NCI-H2227 (cell line): ENCODE results near the gene UBA3.

ENCODE experiments used
- DNase-seq: peaks from one replicate; lab custom pipeline; 2025; ENCODE audit not compliant: unreplicated experiment; lab: John Stamatoyannopoulos, UW

The UBA3 gene

GRCh38 chr3:69080233-69080920, at the start of gene UBA3:
Gene UBA3, minus strand, starts transcription at chr3:69080365. Its CDS starts 12 bp downstream, at chr3:69080353.
- DNase-seq: peak; percentile 87

GRCh38 chr3:69129531-69129930, 49.4 kb upstream of the UBA3 start:
- no peak for DNase-seq

- DNase-seq: no peak
Measured at GRCh38 chr3:69128509-69128908, 48.3 kb upstream of the UBA3 start.

DNA sequence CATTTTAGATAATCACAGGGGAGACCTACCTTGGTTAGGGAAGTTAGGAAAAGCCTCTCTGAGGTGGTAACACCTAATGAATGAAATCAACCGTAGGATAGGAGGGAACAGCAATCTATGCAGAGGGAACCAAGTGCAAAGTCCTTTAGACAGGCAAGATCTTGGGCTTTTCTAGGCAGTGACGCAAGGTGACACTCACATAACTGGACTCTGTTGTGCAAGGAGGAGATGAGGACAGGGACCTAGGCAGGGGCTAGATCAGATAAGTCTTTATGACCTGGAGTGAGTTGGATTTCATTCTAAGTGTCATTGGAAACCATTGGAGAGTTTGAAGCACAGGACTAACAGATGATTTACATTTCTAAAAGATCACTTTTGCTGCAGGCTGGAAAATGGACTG, 46.8 kb upstream of the UBA3 start:
- DNase-seq: no peak

DNA sequence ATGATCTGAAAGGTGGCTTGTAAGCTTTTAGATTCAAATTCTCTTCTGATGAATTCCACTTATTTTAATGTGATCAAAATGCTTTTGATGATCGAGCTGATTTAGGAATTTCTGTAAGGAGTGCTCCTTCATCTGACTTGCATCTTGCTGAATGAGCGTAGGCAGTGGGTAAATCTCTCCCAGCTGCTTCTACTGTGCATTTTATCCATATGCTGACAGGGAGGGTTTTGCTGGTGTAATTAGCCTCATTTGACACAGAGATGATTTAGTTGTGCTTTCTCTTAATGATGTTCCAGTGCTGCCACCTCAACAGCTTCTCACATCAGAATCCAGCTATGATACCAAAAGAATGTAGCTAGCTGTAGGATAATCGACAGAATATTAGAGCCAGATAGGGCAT, 46.1 kb upstream of the UBA3 start:
- DNase-seq: no peak

GRCh38 chr3:69122403-69122802, 42.2 kb upstream of the UBA3 start, which contains the start of gene LMOD3:
Gene LMOD3, minus strand, starts transcription at chr3:69122595. Its CDS starts 209 bp downstream, at chr3:69122386.
- no peak for DNase-seq

GRCh38 chr3:69121950-69122349, 41.8 kb upstream of the UBA3 start:
- DNase-seq: no peak

- no peak for DNase-seq
Measured at GRCh38 chr3:69121513-69121912, 41.3 kb upstream of the UBA3 start.

DNA sequence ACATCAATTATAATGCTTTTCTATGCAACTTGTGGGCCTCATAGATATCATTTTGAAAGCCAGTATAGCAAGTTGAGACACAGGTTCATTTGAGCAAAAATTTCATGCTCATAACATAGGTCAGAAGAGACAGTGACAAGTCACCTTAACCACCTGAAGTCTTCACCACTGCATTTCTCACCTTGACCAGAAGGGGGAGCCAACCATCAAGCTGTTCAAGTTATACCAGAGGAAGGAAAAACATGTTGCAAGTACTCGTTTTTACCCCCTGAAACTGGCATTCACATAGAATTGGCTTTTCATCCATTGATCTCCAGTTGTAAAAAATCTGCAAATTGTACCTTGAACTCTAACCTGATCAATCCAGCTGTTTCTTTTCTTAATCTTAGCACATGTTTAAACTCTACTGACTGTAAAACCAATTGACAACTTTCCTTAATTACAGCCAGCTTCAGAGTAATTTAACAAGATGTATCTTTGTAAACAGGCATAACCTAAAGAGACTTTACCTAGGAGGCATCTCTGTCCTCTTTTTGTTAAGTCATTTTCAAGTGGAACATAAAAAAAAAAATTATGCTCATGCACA, 40.8 kb upstream of the UBA3 start:
- DNase-seq: peak; percentile 63

DNA sequence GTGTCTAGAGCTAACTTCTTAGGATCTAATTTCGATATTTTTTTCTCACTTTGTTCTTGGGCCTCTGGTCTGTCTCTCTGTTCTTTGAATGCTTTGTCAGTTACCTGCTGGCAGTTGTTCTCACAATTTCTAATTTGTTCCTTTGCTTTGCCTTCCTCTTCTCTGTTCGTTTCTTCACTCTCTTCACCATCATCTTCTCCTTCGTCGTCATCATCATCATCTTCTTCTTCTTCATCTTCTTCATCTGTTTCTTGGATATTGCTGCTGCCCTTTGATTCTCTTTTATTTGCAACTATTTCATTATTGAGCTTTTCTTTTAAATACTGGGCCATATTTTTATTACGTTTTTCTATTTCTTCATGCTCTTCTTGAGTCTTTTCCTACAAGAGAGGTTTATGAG, 39.5 kb upstream of the UBA3 start:
- DNase-seq: no peak

- no peak for DNase-seq
Measured at GRCh38 chr3:69119138-69119537, 39.0 kb upstream of the UBA3 start.

DNA sequence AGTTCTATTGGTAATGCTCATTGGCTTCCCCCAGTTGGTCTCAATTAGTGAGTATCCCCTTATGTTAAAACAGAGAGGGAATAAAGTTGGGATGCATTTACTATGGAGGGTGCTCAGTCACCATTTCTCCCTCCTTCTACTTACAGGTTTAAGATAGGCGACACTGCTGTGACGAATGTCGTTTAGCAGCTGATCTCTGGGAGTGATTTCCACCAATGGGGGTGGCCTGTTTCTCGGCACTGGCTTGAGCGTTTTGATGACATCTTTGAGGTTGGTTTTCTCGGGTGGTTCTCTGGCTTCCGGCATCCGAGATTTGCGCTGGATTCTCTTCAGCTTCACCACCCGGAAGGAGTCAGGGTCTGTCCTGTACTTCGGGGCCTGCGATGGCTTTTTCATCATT, 38.4 kb upstream of the UBA3 start:
- no peak for DNase-seq

- DNase-seq: no peak
Measured at GRCh38 chr3:69116897-69117296, 36.7 kb upstream of the UBA3 start.

GRCh38 chr3:69116162-69116561, 36.0 kb upstream of the UBA3 start:
- DNase-seq: no peak

GRCh38 chr3:69115731-69116130, 35.6 kb upstream of the UBA3 start:
- no peak for DNase-seq

GRCh38 chr3:69113536-69113935, 33.4 kb upstream of the UBA3 start:
- no peak for DNase-seq

- DNase-seq: no peak
Measured at GRCh38 chr3:69110941-69111546, 30.9 kb upstream of the UBA3 start.

GRCh38 chr3:69108811-69109210, 28.6 kb upstream of the UBA3 start:
- no peak for DNase-seq

DNA sequence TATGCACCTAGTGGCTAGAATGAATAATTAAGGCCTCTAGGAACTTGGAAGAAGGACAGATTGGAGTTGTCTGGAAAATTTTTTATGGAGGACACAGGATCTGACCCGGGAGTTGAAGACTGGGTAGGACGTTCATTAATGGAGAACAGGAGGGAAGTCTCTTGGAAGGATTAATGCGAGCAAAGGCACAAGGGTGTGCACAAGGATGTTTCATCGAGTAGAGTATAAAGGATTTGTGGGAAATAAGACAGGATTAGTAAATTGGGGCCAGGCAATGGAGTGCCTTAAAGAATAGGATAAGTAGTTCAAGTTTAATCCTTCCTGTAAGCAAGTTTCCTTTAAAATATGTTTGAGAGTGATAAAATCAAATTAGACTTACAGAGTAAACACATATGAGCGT, 27.7 kb upstream of the UBA3 start:
- DNase-seq: no peak

DNA sequence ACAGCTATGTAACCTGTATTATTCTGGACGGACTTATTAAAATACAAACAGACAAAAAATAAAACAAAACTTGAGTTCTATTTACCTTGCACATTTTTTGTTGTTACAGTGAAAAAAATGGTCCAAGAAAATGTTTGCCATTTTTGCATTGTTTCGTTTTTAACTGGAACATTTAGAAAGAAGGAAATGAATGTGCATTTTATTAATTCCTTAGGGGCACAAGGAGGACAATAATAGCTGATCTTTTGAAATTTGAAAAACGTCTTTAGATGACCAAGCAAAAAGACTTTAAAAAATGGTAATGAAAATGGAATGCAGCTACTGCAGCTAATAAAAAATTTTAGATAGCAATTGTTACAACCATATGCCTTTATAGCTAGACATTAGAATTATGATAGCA, 25.2 kb upstream of the UBA3 start:
- no peak for DNase-seq

DNA sequence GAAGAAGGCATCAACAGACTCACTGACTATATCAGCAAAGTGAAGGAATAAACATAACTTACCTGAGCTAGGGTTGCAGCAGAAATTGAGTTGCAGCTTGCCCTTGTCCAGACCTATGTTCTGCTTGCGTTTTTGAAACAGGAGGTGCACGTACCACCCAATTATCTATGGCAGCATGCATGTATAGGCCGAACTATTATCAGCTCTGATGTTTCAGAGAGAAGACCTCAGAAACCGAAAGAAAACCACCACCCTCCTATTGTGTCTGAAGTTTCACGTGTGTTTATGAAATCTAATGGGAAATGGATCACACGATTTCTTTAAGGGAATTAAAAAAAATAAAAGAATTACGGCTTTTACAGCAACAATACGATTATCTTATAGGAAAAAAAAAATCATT, 24.4 kb upstream of the UBA3 start:
- DNase-seq: no peak

- DNase-seq: no peak
Measured at GRCh38 chr3:69103123-69103522, 23.0 kb upstream of the UBA3 start.

DNA sequence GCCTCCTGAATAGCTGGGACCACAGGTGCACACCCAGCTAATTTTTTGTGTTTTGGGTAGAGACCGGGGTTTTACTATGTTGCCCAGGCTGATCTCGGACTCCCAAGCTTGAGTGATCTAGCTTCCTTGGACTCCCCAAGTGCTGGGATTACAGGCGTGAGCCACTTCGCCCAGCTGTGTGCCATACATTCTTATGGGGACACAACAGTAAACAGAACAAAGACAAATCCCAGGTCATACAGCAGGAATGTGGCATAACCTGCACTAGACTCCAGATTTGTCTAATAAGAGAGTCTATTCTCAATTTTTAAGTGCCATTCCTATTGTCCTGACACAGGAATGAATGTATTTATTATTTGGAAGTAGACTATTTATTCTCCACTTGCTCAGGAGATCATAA, 22.2 kb upstream of the UBA3 start:
- DNase-seq: no peak
